Measurements from ENCODE around the gene ZMIZ1.

Gene ZMIZ1

GRCh38 chr10:79349766-79350406 lies 281.1 kb downstream of the ZMIZ1 start:
- peaks cover 60 to 63% of the 10 kb centered on the region in 2 experiments for H3K36me3 ChIP-seq (ENCODE audit: control insufficient read depth in 1 of 2, insufficient read depth in 2 of 2, low read depth in 1 of 2, low read length in 2 of 2)
- H2BK5ac ChIP-seq (ENCODE audit: low read depth, low read length, poor library complexity, severe bottlenecking) = no peak overlapping the region
- H2BK12ac ChIP-seq (ENCODE audit: low read length in 2 of 2) = peak overlapping the region in 1 of 2 experiments; percentile 8
- peak overlapping the region in 1 of 2 experiments; percentile 90 for H3K4me3 ChIP-seq (ENCODE audit: insufficient read depth in 1 of 2, low read depth in 1 of 2, low read length in 2 of 2)
- no peak overlapping the region for H4K91ac ChIP-seq (ENCODE audit: low read length)
- peak overlapping the region; percentile 96 for H3K9ac ChIP-seq (ENCODE audit: low read length)
- peaks cover 47% of the 10 kb centered on the region for H3K79me1 ChIP-seq (replicated peaks; ENCODE audit: low read length, poor library complexity, severe bottlenecking)
- no peak overlapping the region for H4K8ac ChIP-seq (ENCODE audit: low read length)
- H2BK15ac ChIP-seq (ENCODE audit: low read depth, poor library complexity, severe bottlenecking) = peak overlapping the region; percentile 8
- no peak overlapping the region for H2BK120ac ChIP-seq (ENCODE audit: low read depth, low read length)
- H3K4me2 ChIP-seq (ENCODE audit: low read length, poor library complexity, severe bottlenecking) = no peak overlapping the region
- no peak overlapping the region for H2AK5ac ChIP-seq (ENCODE audit: low read length, severe bottlenecking)
- no peaks in the 10 kb centered on the region for H3K27me3 ChIP-seq (ENCODE audit: control insufficient read depth in 1 of 2, insufficient read depth in 1 of 2, low read length in 2 of 2)
- H3K27ac ChIP-seq (ENCODE audit: low read length, poor library complexity, severe bottlenecking) = no peak overlapping the region
- H3K18ac ChIP-seq (ENCODE audit: low read depth in 1 of 2, low read length in 2 of 2) = no peak overlapping the region
- no peak overlapping the region for H2AFZ ChIP-seq (ENCODE audit: low read depth, low read length)
- peak overlapping the region in 1 of 2 experiments; percentile 45 for H3K14ac ChIP-seq (ENCODE audit: low read length in 2 of 2)
- no peak overlapping the region for H3K4ac ChIP-seq (ENCODE audit: low read depth in 1 of 2, low read length in 2 of 2)
- WGBS = 94% methylated on average over 6 of the region's 6 CpGs
- H3K9me3 ChIP-seq (ENCODE audit: control insufficient read depth, low read length) = no peaks in the 10 kb centered on the region
- peak overlapping the region in 1 of 2 experiments; percentile 35 for H3K23ac ChIP-seq (ENCODE audit: low read length in 2 of 2)
- no peak for DNase-seq
- peaks cover 37% of the 10 kb centered on the region for H3K4me1 ChIP-seq (ENCODE audit: control insufficient read depth, insufficient read depth, low read depth, low read length)

- no peak overlapping the region for H3K27ac ChIP-seq (ENCODE audit: low read length, poor library complexity, severe bottlenecking)
- no peak overlapping the region for H3K4me3 ChIP-seq (ENCODE audit: insufficient read depth in 1 of 2, low read depth in 1 of 2, low read length in 2 of 2)
- H4K8ac ChIP-seq (ENCODE audit: low read length) = no peak overlapping the region
- peaks cover 36% of the 10 kb centered on the region for H3K4me1 ChIP-seq (ENCODE audit: control insufficient read depth, insufficient read depth, low read depth, low read length)
- no peak for DNase-seq
- H4K91ac ChIP-seq (ENCODE audit: low read length) = no peak overlapping the region
- H3K23ac ChIP-seq (ENCODE audit: low read length in 2 of 2) = peak overlapping the region in 1 of 2 experiments; percentile 35
- H3K9ac ChIP-seq (ENCODE audit: low read length) = no peak overlapping the region
- no peak overlapping the region for H3K4me2 ChIP-seq (ENCODE audit: low read length, poor library complexity, severe bottlenecking)
- no peak overlapping the region for H2BK120ac ChIP-seq (ENCODE audit: low read depth, low read length)
- H3K14ac ChIP-seq (ENCODE audit: low read length in 2 of 2) = no peak overlapping the region
- no peaks in the 10 kb centered on the region for H3K9me3 ChIP-seq (ENCODE audit: control insufficient read depth, low read length)
- 96% methylated on average over 21 of the region's 21 CpGs for WGBS
- H2AFZ ChIP-seq (ENCODE audit: low read depth, low read length) = no peak overlapping the region
- no peak overlapping the region for H3K18ac ChIP-seq (ENCODE audit: low read depth in 1 of 2, low read length in 2 of 2)
- no peak overlapping the region for H3K4ac ChIP-seq (ENCODE audit: low read depth in 1 of 2, low read length in 2 of 2)
- peaks cover 50% of the 10 kb centered on the region for H3K79me1 ChIP-seq (replicated peaks; ENCODE audit: low read length, poor library complexity, severe bottlenecking)
- peaks cover 67 to 70% of the 10 kb centered on the region in 2 experiments for H3K36me3 ChIP-seq (ENCODE audit: control insufficient read depth in 1 of 2, insufficient read depth in 2 of 2, low read depth in 1 of 2, low read length in 2 of 2)
- no peak overlapping the region for H2AK5ac ChIP-seq (ENCODE audit: low read length, severe bottlenecking)
- H3K27me3 ChIP-seq (ENCODE audit: control insufficient read depth in 1 of 2, insufficient read depth in 1 of 2, low read length in 2 of 2) = no peaks in the 10 kb centered on the region
- no peak overlapping the region for H2BK12ac ChIP-seq (ENCODE audit: low read length in 2 of 2)
- H2BK5ac ChIP-seq (ENCODE audit: low read depth, low read length, poor library complexity, severe bottlenecking) = no peak overlapping the region
- peak overlapping the region; percentile 8 for H2BK15ac ChIP-seq (ENCODE audit: low read depth, poor library complexity, severe bottlenecking)
Measured at GRCh38 chr10:79350407-79351154, 281.8 kb downstream of the ZMIZ1 start.

GRCh38 chr10:79351332-79351731 lies 282.6 kb downstream of the ZMIZ1 start:
- no peak overlapping the region for H2BK5ac ChIP-seq (ENCODE audit: low read depth, low read length, poor library complexity, severe bottlenecking)

More at GRCh38 chr10:79351332-79351731, 282.6 kb downstream of the ZMIZ1 start:
- no peak overlapping the region for H3K18ac ChIP-seq (ENCODE audit: low read depth in 1 of 2, low read length in 2 of 2)
- H2AFZ ChIP-seq (ENCODE audit: low read depth, low read length) = no peak overlapping the region
- no peak overlapping the region for H2AK5ac ChIP-seq (ENCODE audit: low read length, severe bottlenecking)
- H3K4me3 ChIP-seq (ENCODE audit: insufficient read depth in 1 of 2, low read depth in 1 of 2, low read length in 2 of 2) = no peak overlapping the region
- no peak overlapping the region for H2BK12ac ChIP-seq (ENCODE audit: low read length in 2 of 2)
- WGBS = 98% methylated on average over 13 of the region's 13 CpGs
- no peak overlapping the region for H2BK120ac ChIP-seq (ENCODE audit: low read depth, low read length)
- no peak overlapping the region for H2BK15ac ChIP-seq (ENCODE audit: low read depth, poor library complexity, severe bottlenecking)
- H3K79me1 ChIP-seq (replicated peaks; ENCODE audit: low read length, poor library complexity, severe bottlenecking) = peaks cover 53% of the 10 kb centered on the region
- H4K91ac ChIP-seq (ENCODE audit: low read length) = no peak overlapping the region
- no peak overlapping the region for H3K23ac ChIP-seq (ENCODE audit: low read length in 2 of 2)
- no peak overlapping the region for H3K9ac ChIP-seq (ENCODE audit: low read length)
- no peak for DNase-seq
- H3K27me3 ChIP-seq (ENCODE audit: control insufficient read depth in 1 of 2, insufficient read depth in 1 of 2, low read length in 2 of 2) = no peaks in the 10 kb centered on the region
- H3K36me3 ChIP-seq (ENCODE audit: control insufficient read depth in 1 of 2, insufficient read depth in 2 of 2, low read depth in 1 of 2, low read length in 2 of 2) = peaks cover 70 to 77% of the 10 kb centered on the region in 2 experiments
- H3K4me1 ChIP-seq (ENCODE audit: control insufficient read depth, insufficient read depth, low read depth, low read length) = peaks cover 34% of the 10 kb centered on the region
- H3K27ac ChIP-seq (ENCODE audit: low read length, poor library complexity, severe bottlenecking) = no peak overlapping the region
- H3K4ac ChIP-seq (ENCODE audit: low read depth in 1 of 2, low read length in 2 of 2) = no peak overlapping the region
- no peak overlapping the region for H3K4me2 ChIP-seq (ENCODE audit: low read length, poor library complexity, severe bottlenecking)
- peak overlapping the region; percentile 15 for H4K8ac ChIP-seq (ENCODE audit: low read length)
- H3K9me3 ChIP-seq (ENCODE audit: control insufficient read depth, low read length) = no peaks in the 10 kb centered on the region
- no peak overlapping the region for H3K14ac ChIP-seq (ENCODE audit: low read length in 2 of 2)

Measured in mesenchymal stem cell (in vitro differentiated cells and primary cell).